Dermis microvascular lymphatic vessel endothelial cell (primary cell): Measurements from ENCODE around the gene ACTN4. TPM values are rescaled to one million over a fixed set of nuclear protein-coding genes. Genes with fewer than 3 reads are reported as not detected.
"Not testable (repeated sequence)": the region's sequence is repeated elsewhere in the genome, so short reads cannot be mapped to it uniquely, and the experiment has no call there.

Experiments
- DNase-seq, 2 donors: peaks; one replicate each; pipeline versions ENCODE4 v3.0.0 to v3.0.0-alpha.2; 2010; ENCODE audit warnings: low read depth in 2 of 2
- total RNA-seq: library from RNA; depleted of rRNA; stranded (reverse); fragments of >200 nt; gene quantifications from 2 replicates; pipeline ENCODE4 v1.2.1, GENCODE V29; 2014

The ACTN4 gene
- total RNA-seq, 1 donor from 2014 or later: 126 TPM

DNA sequence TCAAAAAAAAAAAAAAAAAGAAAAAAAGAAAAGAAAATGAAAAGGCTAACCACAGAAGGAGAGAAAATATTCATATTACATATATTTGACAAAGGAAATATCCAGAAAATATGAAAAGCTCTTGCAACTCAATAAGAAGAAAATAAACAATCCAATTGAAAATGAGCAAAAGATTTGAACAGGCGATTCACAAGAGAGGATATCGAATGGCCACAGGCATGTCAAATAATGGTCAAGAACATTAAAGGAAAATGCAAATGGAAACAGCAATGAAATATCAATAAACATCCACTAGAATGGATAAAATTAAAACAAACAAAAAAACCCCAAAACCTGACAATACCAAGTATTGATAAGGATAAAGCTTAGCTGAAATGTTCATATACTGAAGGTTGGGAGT is 117.8 kb downstream of the ACTN4 start:
- DNase-seq: no peak

DNA sequence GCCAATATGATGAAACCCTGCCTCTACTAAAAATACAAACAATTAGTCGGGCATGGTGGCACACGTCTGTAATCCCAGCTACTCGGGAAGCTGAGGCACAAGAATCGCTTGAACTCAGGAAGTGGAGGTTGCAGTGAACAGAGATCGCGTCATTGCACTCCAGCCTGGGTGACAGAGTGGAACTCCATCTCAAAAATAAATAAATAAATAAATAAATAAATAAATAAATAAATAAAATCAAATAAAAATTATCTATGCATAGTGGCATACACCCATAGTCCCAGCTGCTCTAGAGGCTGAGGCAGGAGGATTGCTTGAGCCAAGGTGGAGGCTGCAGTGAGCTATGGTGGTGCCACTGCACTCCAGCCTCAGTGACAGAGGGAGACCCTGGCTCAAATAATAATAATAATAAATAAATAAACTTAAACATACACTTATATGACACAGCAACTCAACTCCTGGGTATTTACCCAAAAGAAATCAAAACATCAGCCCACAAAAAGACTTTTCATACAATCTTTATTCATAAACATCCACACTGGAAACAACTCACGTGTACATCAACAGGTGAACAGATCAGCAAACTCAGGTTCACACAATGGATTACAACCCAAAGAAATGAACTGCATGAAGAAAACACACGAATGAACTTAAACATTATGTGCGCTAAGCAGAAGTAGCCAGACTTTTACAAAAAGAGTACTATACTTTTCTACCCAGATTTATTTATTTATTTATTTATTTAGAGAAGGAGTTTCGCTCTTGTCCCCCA is 119.0 kb downstream of the ACTN4 start:
- no peak for DNase-seq

- peak; percentile 62 to 85 for DNase-seq
Measured at GRCh38 chr19:38769635-38770211, 122.3 kb downstream of the ACTN4 start.

DNA sequence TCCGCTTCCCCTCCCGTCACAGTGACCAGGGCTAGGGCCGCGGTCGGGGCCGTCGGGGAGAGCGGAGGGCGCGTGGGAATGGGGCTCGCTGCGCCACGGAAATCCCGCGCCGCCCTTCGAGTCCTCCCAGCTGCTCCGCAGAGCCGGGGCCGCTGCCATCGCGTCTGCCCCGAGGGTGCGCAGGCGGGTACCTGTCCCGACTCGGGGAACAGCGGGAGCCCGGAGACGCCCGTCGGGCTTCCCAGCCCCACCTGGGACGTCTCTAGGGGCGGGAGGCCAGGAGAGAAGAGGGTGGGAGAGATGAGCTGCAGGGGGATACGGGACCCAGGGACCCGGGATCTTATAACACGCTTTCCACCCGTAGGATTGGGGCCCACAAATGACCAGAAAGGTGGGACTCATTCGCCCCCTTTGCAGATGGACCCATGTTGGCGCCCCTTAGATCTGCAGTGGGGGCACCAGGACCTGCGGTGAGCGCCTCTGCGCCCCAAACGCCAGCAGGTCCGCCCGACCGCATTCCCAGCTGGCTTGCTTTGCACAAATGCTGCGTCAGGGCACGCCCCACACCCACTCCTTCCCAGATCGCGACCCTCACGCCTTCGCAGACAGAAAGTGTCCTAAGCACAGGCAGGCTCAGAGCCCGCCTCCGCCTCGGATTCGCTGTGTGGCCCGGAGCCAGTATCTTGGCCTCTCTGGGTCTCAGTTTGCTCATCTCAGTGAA is 122.9 kb downstream of the ACTN4 start:
- DNase-seq: not testable (repeated sequence)

DNA sequence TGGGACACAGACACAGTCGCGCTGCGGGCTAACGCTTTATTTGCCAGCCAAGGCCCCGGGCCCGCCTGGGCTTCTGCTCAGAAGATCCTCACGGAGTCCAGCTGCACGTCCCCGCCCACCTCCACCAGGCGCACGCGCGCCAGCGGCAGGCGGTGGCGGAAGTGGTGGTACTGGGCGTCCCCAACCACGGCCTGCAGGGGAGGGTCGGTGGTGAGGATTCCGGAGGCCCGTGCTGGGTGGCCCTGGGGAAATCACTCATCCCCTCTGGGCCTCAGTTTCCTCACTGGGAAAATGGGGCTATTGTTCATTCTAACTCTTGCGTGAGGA is 123.5 kb downstream of the ACTN4 start:
- not testable (repeated sequence) for DNase-seq

DNA sequence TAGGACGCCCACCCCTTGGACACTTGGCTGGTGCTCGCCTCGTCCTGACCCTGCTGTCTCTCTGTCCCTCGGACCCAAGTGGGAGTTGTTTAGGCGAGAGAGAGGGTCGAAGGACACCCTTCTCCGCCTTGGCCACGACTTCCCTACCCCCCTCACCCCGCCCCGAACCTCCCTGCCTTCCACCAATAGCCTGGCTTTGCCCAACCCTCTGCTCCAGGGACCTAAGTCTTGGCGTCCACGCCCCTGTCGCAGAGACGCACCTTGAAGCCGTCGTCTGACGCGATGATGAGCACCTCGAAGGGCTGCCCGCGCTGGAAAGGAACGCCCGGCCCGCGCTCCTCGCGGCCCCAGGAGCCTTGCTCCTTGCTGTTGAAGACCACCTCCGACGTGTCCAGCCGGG is 124.1 kb downstream of the ACTN4 start:
- not testable (repeated sequence) for DNase-seq

GRCh38 chr19:38773469-38774177 is 126.2 kb downstream of the ACTN4 start, which contains the start of gene LGALS7:
Gene LGALS7 (minus strand): TSS chr19:38773517. CDS start chr19:38773492, 25 bp downstream.
- no peak for DNase-seq

GRCh38 chr19:38774181-38774950 is 126.9 kb downstream of the ACTN4 start:
- no peak for DNase-seq

GRCh38 chr19:38778733-38779132 is 131.3 kb downstream of the ACTN4 start:
- DNase-seq: no peak

- DNase-seq: no peak
Measured at GRCh38 chr19:38780443-38780842, 133.0 kb downstream of the ACTN4 start.

DNA sequence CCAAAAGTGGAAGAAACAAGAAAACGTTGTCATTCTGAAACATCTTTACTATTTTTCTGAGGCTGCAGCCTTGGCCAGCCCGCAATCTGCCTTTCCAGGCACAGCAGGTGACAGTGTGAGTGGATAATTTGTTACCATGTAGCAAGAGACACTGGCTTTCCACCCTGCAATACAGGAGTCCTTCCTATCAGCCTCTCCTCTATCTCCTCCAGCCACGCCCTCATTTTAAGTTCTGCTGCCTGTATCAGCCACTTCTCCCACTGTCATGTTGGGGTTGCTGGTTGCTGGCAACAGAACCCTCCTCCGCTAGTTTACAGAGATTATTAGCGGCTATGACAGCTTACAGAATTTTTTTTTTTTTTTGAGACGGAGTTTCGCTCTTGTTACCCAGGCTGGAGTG is 133.6 kb downstream of the ACTN4 start:
- no peak for DNase-seq

Other genes starting within 250 kb of the ACTN4 start
- gene FAM98C, start 244.6 kb upstream of the ACTN4 start, total RNA-seq: 4.6 and 6.4 TPM in 2 replicates
- gene RASGRP4, start 221.4 kb upstream of the ACTN4 start, total RNA-seq: not detected in 2 replicates
- not detected in 2 replicates for gene RYR1, start 214.0 kb upstream of the ACTN4 start, total RNA-seq
- gene MAP4K1, start 29.7 kb upstream of the ACTN4 start, total RNA-seq: 0.13 TPM in 1 of 2 replicates, not detected in the other
- gene EIF3K, start 28.5 kb upstream of the ACTN4 start, total RNA-seq: 329 and 443 TPM in 2 replicates
- gene CAPN12, start 96.8 kb downstream of the ACTN4 start, total RNA-seq: 0.13 TPM in 1 of 2 replicates, not detected in the other
- not detected in 2 replicates for gene LGALS7, start 125.9 kb downstream of the ACTN4 start, total RNA-seq
- gene LGALS7B, start 141.6 kb downstream of the ACTN4 start, total RNA-seq: 0.39 TPM in 1 of 2 replicates, not detected in the other
- not detected in 2 replicates for gene LGALS4, start 165.3 kb downstream of the ACTN4 start, total RNA-seq
- gene ECH1, start 184.1 kb downstream of the ACTN4 start, total RNA-seq: 50.5 and 59.9 TPM in 2 replicates
- gene HNRNPL, start 202.3 kb downstream of the ACTN4 start, total RNA-seq: 263 and 288 TPM in 2 replicates
- gene RINL, start 230.6 kb downstream of the ACTN4 start, total RNA-seq: 8.1 and 10.1 TPM in 2 replicates